ENCODE data around the gene DENND10.
"Not testable (repeated sequence)": the region's sequence is repeated elsewhere in the genome, so short reads cannot be mapped to it uniquely, and the experiment has no call there.

DENND10 gene

GRCh38 chr10:119103903-119104653, at the start of gene DENND10:
Gene DENND10, plus strand, starts transcription at chr10:119104113. Its CDS starts 30 bp downstream, at chr10:119104143.
- no peak for FAIRE-seq

- FAIRE-seq: no peak
Measured at GRCh38 chr10:119055472-119055871, 48.4 kb upstream of the DENND10 start.

GRCh38 chr10:119058010-119058409, 45.9 kb upstream of the DENND10 start:
- no peak for FAIRE-seq

- FAIRE-seq: no peak
Measured at GRCh38 chr10:119059557-119059956, 44.4 kb upstream of the DENND10 start.

- FAIRE-seq: no peak
Measured at GRCh38 chr10:119060107-119060506, 43.8 kb upstream of the DENND10 start.

- no peak for FAIRE-seq
Measured at GRCh38 chr10:119061352-119061751, 42.6 kb upstream of the DENND10 start.

- FAIRE-seq: no peak
Measured at GRCh38 chr10:119061926-119062325, 42.0 kb upstream of the DENND10 start.

GRCh38 chr10:119070395-119071165, 33.3 kb upstream of the DENND10 start:
- no peak for FAIRE-seq

- FAIRE-seq: no peak
Measured at GRCh38 chr10:119073584-119073983, 30.3 kb upstream of the DENND10 start.

- no peak for FAIRE-seq
Measured at GRCh38 chr10:119078422-119079179, 25.3 kb upstream of the DENND10 start.

- FAIRE-seq: no peak
Measured at GRCh38 chr10:119079599-119080520, 24.1 kb upstream of the DENND10 start.

- FAIRE-seq: no peak
Measured at GRCh38 chr10:119080521-119081259, 23.2 kb upstream of the DENND10 start, which contains the start of gene EIF3A. Gene EIF3A, minus strand, starts transcription at chr10:119080817. Its CDS starts 141 bp downstream, at chr10:119080676.

GRCh38 chr10:119084896-119085295, 19.0 kb upstream of the DENND10 start:
- FAIRE-seq: no peak

GRCh38 chr10:119087271-119087882, 16.5 kb upstream of the DENND10 start:
- no peak for FAIRE-seq

GRCh38 chr10:119090026-119090795, 13.7 kb upstream of the DENND10 start:
- no peak for FAIRE-seq

- no peak for FAIRE-seq
Measured at GRCh38 chr10:119090968-119091367, 12.9 kb upstream of the DENND10 start.

GRCh38 chr10:119095640-119096039, 8.3 kb upstream of the DENND10 start:
- no peak for FAIRE-seq

GRCh38 chr10:119096641-119097415, 7.1 kb upstream of the DENND10 start:
- not testable (repeated sequence) for FAIRE-seq

- no peak for FAIRE-seq
Measured at GRCh38 chr10:119098576-119098975, 5.3 kb upstream of the DENND10 start.

Measured in A204.1 (cell line).